GM19467 (cell line): Measurements from ENCODE around the gene CYB5D1.

Source experiments
- ATAC-seq: cut with Tn5 transposase; IDR thresholded peaks from one replicate; pipeline ENCODE4 v1.9.1; 2021; ENCODE audit warnings: mild to moderate bottlenecking, moderate library complexity; ENCODE audit not compliant: unreplicated experiment

Gene CYB5D1

DNA sequence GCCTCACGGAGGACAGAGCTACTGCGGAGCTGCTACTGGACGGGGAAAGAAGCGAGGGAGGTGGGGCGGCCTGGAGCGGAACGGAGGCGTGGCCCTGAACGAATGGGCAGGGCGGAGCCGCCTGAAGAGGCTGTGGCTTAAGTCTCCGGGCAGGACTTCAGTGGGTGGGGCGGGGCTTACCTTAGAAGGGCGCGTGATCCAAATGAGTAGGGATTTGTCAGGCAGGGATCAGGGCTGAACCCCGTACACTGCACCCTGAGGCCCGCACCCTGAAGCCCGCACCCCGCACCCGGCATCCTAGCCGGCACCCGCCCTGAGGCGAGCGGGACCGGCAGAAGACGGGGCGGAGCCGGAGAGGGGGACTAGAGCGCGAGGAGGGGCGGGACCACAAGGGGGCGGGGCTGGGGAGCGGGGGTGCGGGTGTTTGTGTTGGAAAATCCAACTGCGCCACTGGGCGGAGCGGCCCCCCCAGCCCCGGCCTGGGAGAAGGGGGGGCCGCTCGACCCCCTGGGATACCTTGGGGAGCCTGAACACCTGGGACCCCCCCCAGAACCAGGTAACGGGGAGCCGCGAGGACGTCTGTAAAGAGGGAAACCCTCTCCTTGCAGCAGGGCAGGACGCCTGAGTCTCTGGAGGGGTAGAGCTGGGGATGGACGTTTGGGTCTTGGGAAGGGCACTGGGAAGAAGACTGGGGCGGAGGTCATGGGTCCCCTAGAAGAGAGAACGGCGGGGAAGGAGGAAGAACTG, 23.8 kb upstream of the CYB5D1 start, which contains the start of gene KDM6B:
Gene KDM6B (plus strand): TSS at position 423 of the 747 bp plus-strand sequence. CDS start 11,338 bp downstream, outside the sequence.
- no peak for ATAC-seq

DNA sequence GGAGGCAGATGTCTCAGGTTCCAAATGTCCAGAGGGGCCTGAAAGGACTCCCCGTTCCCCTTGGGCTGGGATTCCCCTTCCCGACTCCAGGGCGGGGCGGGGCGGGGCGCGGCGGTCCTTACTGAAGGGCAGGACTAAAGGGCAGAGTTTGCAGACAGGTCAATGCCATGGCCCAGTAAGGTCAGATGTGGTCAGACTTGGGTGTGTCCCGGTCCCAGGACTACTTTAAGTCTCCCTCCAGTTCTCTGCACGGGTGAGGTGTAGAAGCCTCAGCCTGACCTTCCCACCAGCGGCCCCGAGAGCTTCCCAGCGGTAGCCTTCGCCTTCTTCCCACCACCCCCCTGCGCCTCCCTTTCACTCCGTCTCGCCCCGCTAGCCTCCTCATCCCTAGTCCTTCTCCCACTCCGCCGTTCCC, 23.3 kb upstream of the CYB5D1 start:
- no peak for ATAC-seq

GRCh38 chr17:7834957-7835813, 22.6 kb upstream of the CYB5D1 start:
- ATAC-seq = peak; percentile 38

DNA sequence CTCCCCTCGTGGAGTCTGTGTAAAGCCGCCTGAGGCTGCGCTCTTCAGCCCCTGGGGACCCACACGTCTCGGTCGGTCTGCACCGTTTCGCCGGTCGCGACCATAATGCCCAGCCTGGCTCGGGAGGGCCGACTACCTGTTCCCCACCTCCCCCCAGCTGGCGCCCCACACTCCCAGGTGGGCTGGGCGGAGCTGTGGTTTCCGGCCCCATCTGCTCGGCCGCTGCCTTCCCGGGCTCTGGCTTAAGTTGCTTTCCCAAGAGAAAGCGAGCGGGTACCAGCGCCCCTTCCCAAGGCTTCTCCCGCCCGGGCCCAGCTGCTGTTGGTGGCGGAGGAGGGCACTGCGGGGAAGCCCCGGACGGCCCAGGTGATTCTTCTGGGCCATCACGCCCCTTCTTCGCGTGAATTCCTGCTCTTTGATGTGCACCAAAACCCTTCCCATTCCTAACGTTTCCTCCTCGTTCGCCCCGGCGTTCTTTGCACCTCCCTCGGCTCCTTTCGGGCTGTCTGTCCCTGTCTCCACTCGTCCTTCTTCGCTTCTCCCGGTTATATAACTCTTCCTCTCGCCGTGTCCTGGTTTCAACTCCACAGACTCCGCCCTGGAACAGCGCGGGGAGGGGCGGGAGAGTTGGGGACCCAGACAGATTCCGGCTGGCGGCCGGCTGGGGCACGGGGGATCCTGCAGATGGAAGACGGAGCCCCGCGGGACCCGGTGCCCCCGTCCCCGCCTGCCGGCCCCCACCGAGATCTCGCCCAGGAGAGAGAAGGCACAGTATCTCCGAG, 21.8 kb upstream of the CYB5D1 start:
- peak; percentile 20 for ATAC-seq

DNA sequence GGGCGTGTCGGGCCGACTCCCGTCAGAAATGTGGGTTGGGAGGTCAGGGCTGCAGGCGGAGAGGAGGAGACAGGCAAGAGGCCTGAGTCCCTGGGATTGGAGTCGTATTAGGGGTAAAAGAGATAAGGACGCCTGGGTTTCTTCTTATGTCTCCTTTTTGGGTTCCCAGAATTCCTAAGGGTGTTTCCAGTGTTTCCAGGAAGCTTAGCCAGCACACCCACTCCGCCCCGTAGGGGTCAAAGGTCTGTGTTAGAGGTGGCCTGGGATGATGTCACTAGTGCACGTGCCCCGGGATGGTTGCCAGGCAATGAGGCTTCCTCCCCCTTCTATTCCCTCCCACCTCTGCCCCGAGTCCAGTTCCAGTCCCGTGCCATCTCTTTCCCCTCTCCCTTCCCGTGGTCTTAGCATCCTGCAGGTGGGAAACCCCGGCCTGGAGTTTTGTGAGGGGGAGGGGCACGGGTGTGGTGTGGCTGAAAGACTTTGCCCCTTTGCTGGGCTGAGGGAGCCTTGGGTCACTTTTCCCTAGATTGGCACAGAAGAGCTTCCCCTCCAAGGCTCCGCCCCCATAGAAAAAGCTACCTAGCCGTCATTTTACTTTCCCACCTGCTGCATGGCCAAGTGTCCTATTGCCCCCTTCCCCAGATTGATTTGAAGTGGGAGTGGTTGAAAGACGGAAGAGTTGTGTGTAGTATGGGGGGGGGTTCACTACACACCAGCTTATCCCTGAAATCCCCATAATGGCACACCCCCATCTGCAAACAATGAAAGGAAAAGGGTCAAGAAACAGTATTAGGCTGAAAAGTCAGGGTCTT, 21.0 kb upstream of the CYB5D1 start:
- peak; percentile 23 for ATAC-seq

DNA sequence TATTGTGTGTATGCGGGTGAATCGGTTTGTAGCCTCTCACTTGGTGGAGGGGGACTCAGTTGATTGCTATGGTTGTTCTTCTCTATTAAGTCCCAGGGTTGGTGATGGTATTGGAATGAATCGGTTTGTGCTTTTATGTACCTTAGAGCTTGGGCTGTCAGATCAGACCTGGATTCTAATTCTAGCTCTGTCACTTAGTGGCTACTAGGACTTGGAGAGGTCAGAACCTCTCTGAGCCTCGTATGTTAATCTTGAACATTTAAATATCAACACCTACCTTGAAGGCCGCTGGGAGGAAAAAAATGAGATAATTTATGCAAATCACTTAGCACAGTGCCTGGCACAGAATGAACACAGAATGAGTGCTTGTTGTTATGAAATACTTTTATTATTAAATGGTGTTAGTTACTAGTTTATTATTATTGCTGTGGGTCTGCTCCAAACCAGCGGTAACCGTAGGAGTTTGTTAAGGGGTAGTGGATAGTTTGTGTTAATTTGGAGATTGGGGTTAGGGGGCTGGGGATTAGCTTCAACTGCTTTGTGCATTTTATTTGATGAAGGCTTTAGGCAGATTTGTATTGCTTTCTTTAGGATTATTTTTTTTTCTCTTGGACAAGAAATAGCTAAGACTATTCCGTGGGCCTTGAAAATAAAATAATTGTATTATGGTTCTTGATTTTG, 20.3 kb upstream of the CYB5D1 start:
- no peak for ATAC-seq

DNA sequence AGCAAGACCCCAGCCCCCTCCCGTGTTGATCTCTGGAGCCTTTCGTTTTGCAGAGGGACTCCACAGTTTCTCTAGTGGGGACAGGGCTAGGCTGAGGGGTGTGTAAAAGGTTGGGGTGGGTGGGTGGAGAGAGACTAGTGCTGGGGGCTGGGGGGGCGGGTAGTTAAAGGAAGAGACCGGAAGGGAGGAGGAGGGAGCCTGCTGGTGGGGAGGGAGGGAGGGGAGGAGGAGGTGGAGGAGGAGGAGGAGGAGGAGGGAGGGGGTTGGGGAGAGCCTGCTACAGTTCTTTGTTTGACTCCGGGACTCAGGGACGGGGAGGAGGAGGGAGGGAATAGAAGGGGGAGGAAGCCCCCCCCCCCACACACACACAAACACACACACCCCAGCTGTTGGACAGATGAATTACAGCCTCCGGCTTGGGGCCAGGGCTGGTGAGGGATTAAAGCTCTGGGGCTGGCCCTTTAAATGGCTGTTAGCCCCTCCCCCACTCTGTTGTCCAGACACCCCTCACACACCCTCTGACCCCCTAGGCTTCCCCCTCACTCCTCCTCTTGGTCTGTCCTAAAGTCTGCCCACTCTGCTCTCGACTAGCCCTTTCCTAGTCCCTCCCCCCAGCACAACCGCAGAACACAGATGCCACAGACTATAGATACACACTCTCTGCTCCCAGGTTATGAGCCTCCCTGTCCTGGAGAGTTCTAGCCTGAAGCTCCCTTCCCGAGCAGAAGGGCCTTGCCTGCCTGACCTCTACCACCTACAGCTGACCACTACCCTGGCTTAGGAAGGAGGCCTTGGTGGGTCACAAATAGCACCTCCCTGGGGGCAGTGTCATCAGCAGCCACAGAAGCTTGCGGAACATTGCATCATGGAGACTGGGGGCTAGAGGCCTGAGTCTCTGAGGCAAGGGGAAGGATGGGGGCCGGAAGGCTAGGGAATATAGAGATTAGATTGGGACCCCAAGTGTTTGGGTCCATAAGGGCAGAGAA, 19.4 kb upstream of the CYB5D1 start:
- no peak for ATAC-seq

DNA sequence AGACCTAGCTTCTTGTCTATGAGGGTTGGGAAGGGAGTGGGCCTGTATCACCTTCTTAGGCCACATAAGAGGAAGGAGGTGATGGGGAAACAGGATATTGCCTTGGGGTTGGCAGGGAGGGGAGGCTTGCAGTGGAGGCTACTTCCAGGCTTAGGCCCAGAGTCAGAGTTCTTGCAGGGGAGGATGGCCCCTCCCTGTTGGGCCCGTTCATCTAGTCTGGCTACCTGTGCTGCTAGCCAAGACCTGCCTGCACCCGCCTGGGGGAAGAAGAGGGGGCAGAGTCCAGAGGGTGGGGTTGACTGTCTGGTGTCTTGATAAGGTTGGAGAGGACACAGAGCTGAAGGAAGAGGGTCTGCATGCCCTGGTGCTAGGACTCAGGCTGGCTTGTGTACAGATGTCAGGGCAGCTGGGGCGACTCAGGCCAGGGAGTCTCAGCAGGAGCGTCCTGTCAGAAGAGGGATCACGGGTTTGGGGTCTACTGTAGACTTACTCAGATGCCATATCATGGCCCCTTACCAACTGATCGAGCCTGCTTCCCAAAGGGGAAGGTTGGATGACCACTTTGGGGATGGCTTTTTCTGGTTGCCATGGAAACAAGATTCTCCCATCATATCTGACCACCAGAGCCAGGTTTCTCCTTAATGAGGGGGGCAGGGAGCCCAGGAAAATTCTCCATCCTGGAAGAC, 18.5 kb upstream of the CYB5D1 start:
- no peak for ATAC-seq

DNA sequence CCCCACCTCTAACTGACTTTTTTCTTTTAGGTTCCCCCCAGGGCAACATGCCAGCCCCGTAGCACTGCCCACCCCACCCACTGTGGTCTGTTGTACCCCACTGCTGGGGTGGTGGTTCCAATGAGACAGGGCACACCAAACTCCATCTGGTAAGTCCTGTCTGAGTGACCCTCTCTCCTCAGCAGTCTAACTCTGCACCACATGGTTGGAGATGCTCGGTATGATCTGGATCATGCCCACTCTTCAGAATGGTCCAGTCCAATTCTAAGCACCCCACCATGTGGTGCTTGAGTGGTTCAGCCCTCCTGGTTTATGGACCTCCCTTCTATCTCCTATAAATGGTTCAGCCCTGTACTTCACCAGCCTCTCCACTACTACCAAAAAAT, 17.9 kb upstream of the CYB5D1 start:
- no peak for ATAC-seq

- no peak for ATAC-seq
Measured at GRCh38 chr17:7840441-7840840, 17.4 kb upstream of the CYB5D1 start.

DNA sequence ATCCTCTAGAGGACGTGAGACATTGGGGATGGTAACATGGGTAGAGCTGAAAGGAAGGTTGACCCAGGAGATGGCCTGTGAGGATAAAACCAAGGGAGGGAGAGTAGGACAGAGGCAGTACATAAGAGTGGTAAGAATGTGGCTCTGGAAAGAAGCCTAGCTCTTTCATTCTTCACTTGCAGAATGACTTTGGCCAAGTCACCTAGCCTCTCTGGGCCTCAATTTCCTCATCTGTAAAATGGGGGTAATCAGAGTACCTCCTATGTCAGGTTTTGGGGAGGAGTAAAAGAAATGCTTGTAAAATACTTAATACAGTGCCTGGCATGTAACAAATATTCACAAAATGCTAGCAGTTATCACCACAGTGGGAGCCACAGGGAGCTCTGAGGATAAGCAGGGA, 16.9 kb upstream of the CYB5D1 start:
- no peak for ATAC-seq

DNA sequence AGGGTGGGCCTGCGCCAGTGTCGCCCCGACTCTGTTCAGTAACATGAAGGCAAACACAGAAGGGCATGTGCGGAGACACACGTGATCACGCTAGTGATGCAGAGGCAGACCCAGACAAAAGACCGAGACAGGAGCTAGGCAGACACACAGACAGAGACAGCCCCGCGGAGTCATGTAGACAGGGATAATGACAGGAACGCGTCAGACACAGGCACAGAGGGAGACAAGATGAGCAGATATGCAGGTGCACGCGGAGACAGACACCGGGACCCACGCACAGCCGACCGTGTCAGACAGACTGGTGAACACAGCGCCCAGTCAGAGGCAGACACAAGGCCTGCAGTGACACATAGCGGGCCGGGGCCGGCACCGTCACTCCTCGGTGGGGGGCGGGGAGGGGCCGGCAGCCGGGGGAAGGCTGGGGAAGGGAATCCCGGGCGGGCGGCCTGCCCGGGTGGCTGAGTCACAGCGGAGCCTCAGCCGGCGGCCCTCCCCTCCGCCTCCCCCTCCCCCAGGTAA, 16.3 kb upstream of the CYB5D1 start:
- peak; percentile 6 for ATAC-seq

- peak; percentile 19 for ATAC-seq
Measured at GRCh38 chr17:7841915-7842379, 15.9 kb upstream of the CYB5D1 start.

- ATAC-seq = peak; percentile 11
Measured at GRCh38 chr17:7842380-7843256, 15.2 kb upstream of the CYB5D1 start.

DNA sequence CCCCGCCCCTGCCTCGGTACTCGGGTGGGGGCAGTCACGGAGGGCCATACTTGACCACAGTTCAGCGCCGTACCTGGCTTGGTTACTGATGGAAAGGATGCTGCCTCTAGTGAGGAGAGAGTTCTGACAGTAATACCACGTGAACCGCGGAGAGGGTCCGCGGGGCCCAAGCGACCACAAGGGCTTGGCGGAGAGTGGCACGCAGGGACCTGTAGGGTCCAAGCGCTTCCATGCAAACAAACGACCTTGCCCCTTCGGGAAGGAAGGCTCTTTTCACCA, 14.6 kb upstream of the CYB5D1 start:
- ATAC-seq = no peak

DNA sequence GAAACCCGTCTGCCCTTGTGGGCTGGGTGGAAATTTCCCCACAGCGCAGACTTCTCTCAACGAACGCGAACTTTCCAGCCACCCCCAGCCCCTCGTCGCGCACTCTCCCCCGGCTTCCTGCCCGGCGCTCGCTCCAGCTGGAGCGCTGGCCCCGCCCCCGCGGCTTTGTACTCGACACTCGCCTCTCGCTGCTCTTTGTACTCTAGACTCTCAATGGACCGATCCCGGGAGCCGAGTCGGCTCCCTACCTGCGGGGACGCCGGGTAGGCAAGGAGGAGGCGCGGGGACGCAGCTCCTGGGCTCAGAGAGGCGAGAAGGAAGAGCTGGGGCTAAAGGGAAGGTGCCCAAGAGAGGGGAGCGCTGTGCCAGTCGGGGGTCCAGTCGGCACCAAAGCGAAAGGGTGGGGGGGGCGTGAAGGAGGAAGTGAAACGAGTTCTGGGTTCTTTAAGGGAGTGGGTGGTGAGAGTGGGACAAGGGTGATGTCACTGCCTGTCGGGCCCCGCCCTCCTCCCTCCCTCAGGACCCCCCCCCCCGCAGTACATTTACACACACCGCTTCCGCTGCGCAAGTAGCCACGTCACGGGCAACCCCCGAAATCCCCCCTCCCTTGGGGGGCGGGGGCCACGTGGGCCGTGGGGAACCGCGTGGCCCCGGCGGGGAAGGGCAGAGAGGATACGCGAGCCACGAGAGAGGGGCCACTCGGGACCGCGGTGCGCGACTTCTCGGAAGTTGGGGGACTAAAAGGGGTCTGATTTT, 14.1 kb upstream of the CYB5D1 start:
- ATAC-seq = no peak
